ENCODE data around the gene DIDO1. TPM values are rescaled to one million over a fixed set of nuclear protein-coding genes. Genes with fewer than 3 reads are reported as not detected.

Gene DIDO1
- total and polyA plus RNA-seq, 9 of the 15 experiments (the other 6 are each of a cell fraction or from before 2014, with no cell fraction given): 4.4 to 46.8 (median 31.2) TPM

DNA sequence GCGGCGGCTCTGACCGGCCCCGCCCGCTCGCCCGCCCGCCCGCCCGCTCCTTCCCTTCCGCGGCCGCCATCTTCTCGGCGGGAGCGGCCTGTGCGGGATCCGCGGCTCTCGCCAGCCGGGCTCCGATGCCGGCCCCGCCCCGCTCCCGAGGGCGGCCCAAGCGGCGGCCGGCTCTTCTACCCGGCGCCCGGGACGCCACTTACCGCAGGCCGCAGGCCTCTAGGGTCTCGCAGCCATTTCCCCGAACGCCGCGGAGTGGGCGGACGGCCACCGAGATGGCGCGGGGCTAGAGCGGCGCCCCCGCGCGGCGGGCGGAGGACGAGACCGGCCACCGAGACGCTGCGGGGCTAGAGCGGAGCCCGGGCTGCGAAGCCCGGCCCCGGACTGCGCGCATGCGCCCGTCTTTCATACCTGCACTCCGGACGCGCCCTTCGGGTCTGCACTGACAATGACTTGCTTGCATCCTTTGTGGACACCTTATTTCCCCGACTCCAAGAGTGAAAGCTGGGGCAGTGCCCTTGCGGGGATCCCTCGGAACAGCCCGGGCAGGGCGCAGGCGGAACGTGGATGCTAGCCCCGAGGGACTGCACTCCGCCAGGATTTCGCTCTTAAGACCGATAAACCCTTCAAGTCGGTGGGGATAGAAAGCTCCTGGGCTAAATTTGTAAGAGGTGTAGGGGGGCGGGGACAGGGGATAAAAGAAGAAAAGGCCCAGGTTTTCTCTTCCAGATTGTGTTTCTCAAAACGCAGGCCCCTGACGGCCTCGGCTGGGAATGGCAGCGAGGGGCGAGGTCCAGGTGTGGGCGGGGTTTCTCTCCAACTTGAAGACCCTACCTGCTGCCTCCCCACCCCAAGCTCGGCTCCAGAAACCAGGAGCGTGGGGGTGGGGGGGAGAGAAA, at the start of gene DIDO1 (continued):
- TF ChIP-seq RBM25 (IDR thresholded peaks at IDR 0.05; ENCODE audit: low read depth, low read length, severe bottlenecking) (peak; percentile 20), FOS (IDR thresholded peaks at IDR 0.05; ENCODE audit: extremely low read depth, insufficient read length) (no peak), FOXJ3 (CRISPR knock-in tag; IDR thresholded peaks at IDR 0.05) (no peak), ZEB2 (IDR thresholded peaks at IDR 0.05) (peak; percentile 43; the same call in 1 of the 2 replicates), NR1H2 (CRISPR knock-in tag; IDR thresholded peaks at IDR 0.05) (no peak), CBX3 (IDR thresholded peaks at IDR 0.05; ENCODE audit: borderline replicate concordance in 1 of 2, low read length in 2 of 2) (no peak), IFI16 (CRISPR knock-in tag; IDR thresholded peaks at IDR 0.05) (no peak), ASH1L (IDR thresholded peaks at IDR 0.05; ENCODE audit: borderline replicate concordance, low read depth, partially characterized antibody) (no peak), ZNF124 (CRISPR knock-in tag; IDR thresholded peaks at IDR 0.05) (no peak), MTF1 (CRISPR knock-in tag; IDR thresholded peaks at IDR 0.05; ENCODE audit: borderline replicate concordance) (no peak), NFATC3 (IDR thresholded peaks at IDR 0.05) (no peak), KDM2B (CRISPR knock-in tag; IDR thresholded peaks at IDR 0.05) (no peak), GTF2F1 (IDR thresholded peaks at IDR 0.05; ENCODE audit: low read depth, low read length) (no peak), CHD4 (IDR thresholded peaks at IDR 0.05; ENCODE audit: insufficient read depth, insufficient replicate concordance, low read depth, low read length, poor library complexity, severe bottlenecking) (no peak), CAMTA2 (CRISPR knock-in tag; conservative IDR thresholded peaks at IDR 0.05) (no peak), KDM1A (IDR thresholded peaks at IDR 0.05) (no peak), TAF1 (IDR thresholded peaks at IDR 0.05; ENCODE audit: control insufficient read depth, extremely low read depth, insufficient read depth, low read length, severe bottlenecking) (peak; percentile 89), U2AF2 (optimal IDR thresholded peaks at IDR 0.05; ENCODE audit: low read depth, low read length) (no peak), HNRNPH1 (optimal IDR thresholded peaks at IDR 0.05; ENCODE audit: low read depth, low read length) (no peak)
- TF ChIP-seq, protein P1, sequence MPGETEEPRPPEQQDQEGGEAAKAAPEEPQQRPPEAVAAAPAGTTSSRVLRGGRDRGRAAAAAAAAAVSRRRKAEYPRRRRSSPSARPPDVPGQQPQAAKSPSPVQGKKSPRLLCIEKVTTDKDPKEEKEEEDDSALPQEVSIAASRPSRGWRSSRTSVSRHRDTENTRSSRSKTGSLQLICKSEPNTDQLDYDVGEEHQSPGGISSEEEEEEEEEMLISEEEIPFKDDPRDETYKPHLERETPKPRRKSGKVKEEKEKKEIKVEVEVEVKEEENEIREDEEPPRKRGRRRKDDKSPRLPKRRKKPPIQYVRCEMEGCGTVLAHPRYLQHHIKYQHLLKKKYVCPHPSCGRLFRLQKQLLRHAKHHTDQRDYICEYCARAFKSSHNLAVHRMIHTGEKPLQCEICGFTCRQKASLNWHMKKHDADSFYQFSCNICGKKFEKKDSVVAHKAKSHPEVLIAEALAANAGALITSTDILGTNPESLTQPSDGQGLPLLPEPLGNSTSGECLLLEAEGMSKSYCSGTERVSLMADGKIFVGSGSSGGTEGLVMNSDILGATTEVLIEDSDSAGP (CRISPR knock-in tag; IDR thresholded peaks at IDR 0.05): no peak
- TF ChIP-seq, protein P2, sequence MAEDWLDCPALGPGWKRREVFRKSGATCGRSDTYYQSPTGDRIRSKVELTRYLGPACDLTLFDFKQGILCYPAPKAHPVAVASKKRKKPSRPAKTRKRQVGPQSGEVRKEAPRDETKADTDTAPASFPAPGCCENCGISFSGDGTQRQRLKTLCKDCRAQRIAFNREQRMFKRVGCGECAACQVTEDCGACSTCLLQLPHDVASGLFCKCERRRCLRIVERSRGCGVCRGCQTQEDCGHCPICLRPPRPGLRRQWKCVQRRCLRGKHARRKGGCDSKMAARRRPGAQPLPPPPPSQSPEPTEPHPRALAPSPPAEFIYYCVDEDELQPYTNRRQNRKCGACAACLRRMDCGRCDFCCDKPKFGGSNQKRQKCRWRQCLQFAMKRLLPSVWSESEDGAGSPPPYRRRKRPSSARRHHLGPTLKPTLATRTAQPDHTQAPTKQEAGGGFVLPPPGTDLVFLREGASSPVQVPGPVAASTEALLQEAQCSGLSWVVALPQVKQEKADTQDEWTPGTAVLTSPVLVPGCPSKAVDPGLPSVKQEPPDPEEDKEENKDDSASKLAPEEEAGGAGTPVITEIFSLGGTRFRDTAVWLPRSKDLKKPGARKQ (CRISPR knock-in tag; IDR thresholded peaks at IDR 0.05): no peak
- TF ChIP-seq, protein P3, sequence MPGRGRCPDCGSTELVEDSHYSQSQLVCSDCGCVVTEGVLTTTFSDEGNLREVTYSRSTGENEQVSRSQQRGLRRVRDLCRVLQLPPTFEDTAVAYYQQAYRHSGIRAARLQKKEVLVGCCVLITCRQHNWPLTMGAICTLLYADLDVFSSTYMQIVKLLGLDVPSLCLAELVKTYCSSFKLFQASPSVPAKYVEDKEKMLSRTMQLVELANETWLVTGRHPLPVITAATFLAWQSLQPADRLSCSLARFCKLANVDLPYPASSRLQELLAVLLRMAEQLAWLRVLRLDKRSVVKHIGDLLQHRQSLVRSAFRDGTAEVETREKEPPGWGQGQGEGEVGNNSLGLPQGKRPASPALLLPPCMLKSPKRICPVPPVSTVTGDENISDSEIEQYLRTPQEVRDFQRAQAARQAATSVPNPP (IDR thresholded peaks at IDR 0.05; ENCODE audit: borderline replicate concordance, insufficient read depth, insufficient read length): no peak
- TF ChIP-seq, protein P4, sequence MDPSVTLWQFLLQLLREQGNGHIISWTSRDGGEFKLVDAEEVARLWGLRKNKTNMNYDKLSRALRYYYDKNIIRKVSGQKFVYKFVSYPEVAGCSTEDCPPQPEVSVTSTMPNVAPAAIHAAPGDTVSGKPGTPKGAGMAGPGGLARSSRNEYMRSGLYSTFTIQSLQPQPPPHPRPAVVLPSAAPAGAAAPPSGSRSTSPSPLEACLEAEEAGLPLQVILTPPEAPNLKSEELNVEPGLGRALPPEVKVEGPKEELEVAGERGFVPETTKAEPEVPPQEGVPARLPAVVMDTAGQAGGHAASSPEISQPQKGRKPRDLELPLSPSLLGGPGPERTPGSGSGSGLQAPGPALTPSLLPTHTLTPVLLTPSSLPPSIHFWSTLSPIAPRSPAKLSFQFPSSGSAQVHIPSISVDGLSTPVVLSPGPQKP (CRISPR knock-in tag; IDR thresholded peaks at IDR 0.05): no peak

All from K562 (cell line).